ENCODE measurements around the gene CCNY. TPM values are rescaled to one million over a fixed set of nuclear protein-coding genes. Genes with fewer than 3 reads are reported as not detected.

The CCNY gene
- total and polyA plus RNA-seq, 8 donors: 60.9 to 87.6 (median 81.7) TPM

- ATAC-seq (no peak), DNase-seq (no peak)
- no peaks in the 10 kb centered on the region for H3K9me3 ChIP-seq
- H3K36me3 ChIP-seq: no peaks in the 10 kb centered on the region
- no peak overlapping the region for H3K4me3 ChIP-seq
- H3K4me1 ChIP-seq: no peaks in the 10 kb centered on the region
- no peak for TF ChIP-seq CTCF (IDR thresholded peaks at IDR 0.05)
- no peak overlapping the region for H3K27ac ChIP-seq
- intact Hi-C loops (cut with DNase I): no loop called here
- peaks cover 0 to 27% of the 10 kb centered on the region in 2 donors for H3K27me3 ChIP-seq
Measured at GRCh38 chr10:35614312-35614711, 278.0 kb downstream of the CCNY start.

Other genes with a start within 250 kb of the CCNY start
- 10 to 100 TPM; 28.7 to 36.3 TPM for gene CUL2, start 246.2 kb upstream of the CCNY start, total RNA-seq
- 10 to 100 TPM; 35.1 to 42.5 (median 38.6) TPM for gene CUL2, start 246.2 kb upstream of the CCNY start, polyA plus RNA-seq (ENCODE audit: insufficient read length in 6 of 6)
- gene CREM, start 209.7 kb upstream of the CCNY start, total RNA-seq: 10 to 100 TPM; 17.6 to 25.7 TPM
- 10 to 100 TPM; 33.8 to 43.5 (median 37.3) TPM for gene CREM, start 209.7 kb upstream of the CCNY start, polyA plus RNA-seq (ENCODE audit: insufficient read length in 6 of 6)